ENCODE results near the gene MRPS15. TPM values are rescaled to one million over a fixed set of nuclear protein-coding genes. Genes with fewer than 3 reads are reported as not detected.
A peak's percentile ranks its signal among the peaks of the same experiment; 100 is the strongest.

The MRPS15 gene
- total and polyA plus RNA-seq, 4 experiments from 2014 or later: 32.5 to 86.0 (median 50.7) TPM

GRCh38 chr1:36450270-36450918, 13.8 kb downstream of the MRPS15 start, which contains the start of gene OSCP1:
OSCP1 (minus strand) TSS chr1:36450451; CDS start chr1:36450369, 82 bp downstream.
- H3K4me3 ChIP-seq (ENCODE audit: low read length in 2 of 2): peak within 1 kb of the TSS; percentile 42 to 91
- Mint-ChIP-seq H3K36me3 (peaks cover 8 to 15% of the 10 kb centered on the region in 2 donors), H3K4me1 (peaks cover 13 to 25% (median 16%) of the 10 kb centered on the region in 4 donors), H3K4me3 (peak within 1 kb of the TSS; percentile 89 to 98 (median 93)), H3K27ac (peak within 1 kb of the TSS; percentile 96 to 99 (median 98)), H3K27me3 (no peaks in the 10 kb centered on the region), H3K9me3 (no peaks in the 10 kb centered on the region)
- H3K36me3 ChIP-seq (ENCODE audit: insufficient read depth, low read length): peaks cover 3% of the 10 kb centered on the region
- CTCF ChIA-PET (ENCODE audit: partially characterized antibody): interaction anchor here (1.2 to 1.6 kb wide), 2 partner anchors 10 to 108 kb away, joined by 3 to 4 read pairs; no protein-coding TSS in a partner anchor
- H3K27ac ChIP-seq (ENCODE audit: low read depth, low read length): peak within 1 kb of the TSS; percentile 88
- no peaks in the 10 kb centered on the region for H3K27me3 ChIP-seq (ENCODE audit: insufficient read depth, low read length)
- H3K9me3 ChIP-seq (ENCODE audit: control insufficient read depth in 1 of 2, low read length in 2 of 2): no peaks in the 10 kb centered on the region
- DNase-seq: peak; percentile 82 to 88 (median 85)
- POLR2A ChIA-PET (ENCODE audit: partially characterized antibody): interaction anchor here (0.6 to 3.5 kb wide), 10 partner anchors 13 to 249 kb away, joined by 3 to 51 read pairs (median 4); partner anchors contain the start of genes LSM10, MRPS15, SH3D21 and THRAP3
- H3K4me1 ChIP-seq (ENCODE audit: insufficient read depth, low read length): peaks cover 12% of the 10 kb centered on the region
- intact Hi-C loops (cut with micrococcal nuclease): loop anchor here (1.0 kb wide), 1 partner anchor 14 kb away; the partner anchor contains the start of gene MRPS15

GRCh38 chr1:36448530-36449056, 15.6 kb downstream of the MRPS15 start:
- no peaks in the 10 kb centered on the region for H3K27me3 ChIP-seq (ENCODE audit: insufficient read depth, low read length)
- peaks cover 12% of the 10 kb centered on the region for H3K4me1 ChIP-seq (ENCODE audit: insufficient read depth, low read length)
- intact Hi-C loops (cut with micrococcal nuclease): no loop called here
- peak overlapping the region in 3 of 7 donors; percentile 9 to 96 (median 47) for H3K27ac Mint-ChIP-seq
- POLR2A ChIA-PET (ENCODE audit: partially characterized antibody): no interaction called here
- H3K36me3 Mint-ChIP-seq: peaks cover 0 to 5% of the 10 kb centered on the region in 2 donors
- H3K4me3 ChIP-seq (ENCODE audit: low read length in 2 of 2): no peak overlapping the region
- CTCF ChIA-PET (ENCODE audit: partially characterized antibody): no interaction called here
- no peaks in the 10 kb centered on the region for H3K9me3 Mint-ChIP-seq
- H3K27ac ChIP-seq (ENCODE audit: low read depth, low read length): no peak overlapping the region
- H3K27me3 Mint-ChIP-seq: no peaks in the 10 kb centered on the region
- peak overlapping the region in 4 of 8 donors; percentile 10 to 42 (median 34) for H3K4me3 Mint-ChIP-seq
- H3K4me1 Mint-ChIP-seq: peaks cover 13 to 25% (median 16%) of the 10 kb centered on the region in 4 donors
- DNase-seq: no peak
- no peaks in the 10 kb centered on the region for H3K9me3 ChIP-seq (ENCODE audit: control insufficient read depth in 1 of 2, low read length in 2 of 2)
- H3K36me3 ChIP-seq (ENCODE audit: insufficient read depth, low read length): no peaks in the 10 kb centered on the region

- ChIA-PET CTCF (ENCODE audit: partially characterized antibody) (no interaction called here), POLR2A (ENCODE audit: partially characterized antibody) (no interaction called here)
- no peak overlapping the region for H3K4me3 Mint-ChIP-seq
Observed at GRCh38 chr1:36447450-36447849, 16.7 kb downstream of the MRPS15 start.

GRCh38 chr1:36446746-36447145, 17.4 kb downstream of the MRPS15 start:
- intact Hi-C loops (cut with micrococcal nuclease): no loop called here
- no peak overlapping the region for H3K4me3 Mint-ChIP-seq
- POLR2A ChIA-PET (ENCODE audit: partially characterized antibody): no interaction called here
- no peaks in the 10 kb centered on the region for H3K9me3 Mint-ChIP-seq
- no peaks in the 10 kb centered on the region for H3K27me3 ChIP-seq (ENCODE audit: insufficient read depth, low read length)
- H3K36me3 Mint-ChIP-seq: peaks cover 0 to 3% of the 10 kb centered on the region in 2 donors
- H3K4me1 ChIP-seq (ENCODE audit: insufficient read depth, low read length): peaks cover 12% of the 10 kb centered on the region
- no peaks in the 10 kb centered on the region for H3K9me3 ChIP-seq (ENCODE audit: control insufficient read depth in 1 of 2, low read length in 2 of 2)
- H3K4me3 ChIP-seq (ENCODE audit: low read length in 2 of 2): no peak overlapping the region
- H3K4me1 Mint-ChIP-seq: peaks cover 11 to 19% (median 12%) of the 10 kb centered on the region in 4 donors
- H3K27me3 Mint-ChIP-seq: no peaks in the 10 kb centered on the region
- no peak for DNase-seq
- H3K36me3 ChIP-seq (ENCODE audit: insufficient read depth, low read length): no peaks in the 10 kb centered on the region
- CTCF ChIA-PET (ENCODE audit: partially characterized antibody): no interaction called here
- H3K27ac ChIP-seq (ENCODE audit: low read depth, low read length): no peak overlapping the region
- H3K27ac Mint-ChIP-seq: no peak overlapping the region

More at GRCh38 chr1:36447450-36447849, 16.7 kb downstream of the MRPS15 start:
- intact Hi-C loops (cut with micrococcal nuclease): no loop called here
- Histone ChIP-seq H3K4me3 (ENCODE audit: low read length in 2 of 2) (no peak overlapping the region), H3K27ac (ENCODE audit: low read depth, low read length) (no peak overlapping the region), H3K4me1 (ENCODE audit: insufficient read depth, low read length) (peaks cover 12% of the 10 kb centered on the region), H3K36me3 (ENCODE audit: insufficient read depth, low read length) (no peaks in the 10 kb centered on the region), H3K27me3 (ENCODE audit: insufficient read depth, low read length) (no peaks in the 10 kb centered on the region), H3K9me3 (ENCODE audit: control insufficient read depth in 1 of 2, low read length in 2 of 2) (no peaks in the 10 kb centered on the region)
- Mint-ChIP-seq H3K36me3 (peaks cover 0 to 3% of the 10 kb centered on the region in 2 donors), H3K9me3 (no peaks in the 10 kb centered on the region), H3K27ac (no peak overlapping the region), H3K27me3 (no peaks in the 10 kb centered on the region), H3K4me1 (peaks cover 11 to 22% (median 14%) of the 10 kb centered on the region in 4 donors)
- no peak for DNase-seq

- no peak overlapping the region for H3K4me3 Mint-ChIP-seq
- ChIA-PET CTCF (ENCODE audit: partially characterized antibody) (no interaction called here), POLR2A (ENCODE audit: partially characterized antibody) (no interaction called here)
- H3K9me3 ChIP-seq (ENCODE audit: control insufficient read depth in 1 of 2, low read length in 2 of 2): no peaks in the 10 kb centered on the region
- H3K27me3 ChIP-seq (ENCODE audit: insufficient read depth, low read length): no peaks in the 10 kb centered on the region
- intact Hi-C loops (cut with micrococcal nuclease): no loop called here
- H3K4me1 ChIP-seq (ENCODE audit: insufficient read depth, low read length): peaks cover 12% of the 10 kb centered on the region
- no peak for DNase-seq
- H3K27me3 Mint-ChIP-seq: no peaks in the 10 kb centered on the region
- H3K36me3 Mint-ChIP-seq: peaks cover 0 to 3% of the 10 kb centered on the region in 2 donors
- H3K27ac Mint-ChIP-seq: no peak overlapping the region
- no peak overlapping the region for H3K4me3 ChIP-seq (ENCODE audit: low read length in 2 of 2)
- no peaks in the 10 kb centered on the region for H3K9me3 Mint-ChIP-seq
- H3K4me1 Mint-ChIP-seq: peaks cover 7 to 14% (median 8%) of the 10 kb centered on the region in 4 donors
- no peaks in the 10 kb centered on the region for H3K36me3 ChIP-seq (ENCODE audit: insufficient read depth, low read length)
- no peak overlapping the region for H3K27ac ChIP-seq (ENCODE audit: low read depth, low read length)
Observed at GRCh38 chr1:36446271-36446670, 17.9 kb downstream of the MRPS15 start.

- Mint-ChIP-seq H3K4me3 (no peak overlapping the region), H3K4me1 (no peaks in the 10 kb centered on the region), H3K27me3 (no peaks in the 10 kb centered on the region), H3K9me3 (no peaks in the 10 kb centered on the region), H3K27ac (no peak overlapping the region), H3K36me3 (no peaks in the 10 kb centered on the region)
- Histone ChIP-seq H3K27me3 (ENCODE audit: insufficient read depth, low read length) (no peaks in the 10 kb centered on the region), H3K4me3 (ENCODE audit: low read length in 2 of 2) (no peak overlapping the region), H3K9me3 (ENCODE audit: control insufficient read depth in 1 of 2, low read length in 2 of 2) (no peaks in the 10 kb centered on the region), H3K4me1 (ENCODE audit: insufficient read depth, low read length) (no peaks in the 10 kb centered on the region), H3K36me3 (ENCODE audit: insufficient read depth, low read length) (no peaks in the 10 kb centered on the region), H3K27ac (ENCODE audit: low read depth, low read length) (no peak overlapping the region)
- POLR2A ChIA-PET (ENCODE audit: partially characterized antibody): no interaction called here
- CTCF ChIA-PET (ENCODE audit: partially characterized antibody): no interaction called here
- intact Hi-C loops (cut with micrococcal nuclease): no loop called here
- DNase-seq: no peak
Observed at GRCh38 chr1:36443297-36443696, 20.9 kb downstream of the MRPS15 start.

GRCh38 chr1:36442337-36442736, 21.8 kb downstream of the MRPS15 start:
- no peak for DNase-seq
- no peaks in the 10 kb centered on the region for H3K27me3 Mint-ChIP-seq
- no peaks in the 10 kb centered on the region for H3K36me3 Mint-ChIP-seq
- no peaks in the 10 kb centered on the region for H3K9me3 ChIP-seq (ENCODE audit: control insufficient read depth in 1 of 2, low read length in 2 of 2)
- no peaks in the 10 kb centered on the region for H3K4me1 ChIP-seq (ENCODE audit: insufficient read depth, low read length)
- no peaks in the 10 kb centered on the region for H3K36me3 ChIP-seq (ENCODE audit: insufficient read depth, low read length)
- H3K27ac ChIP-seq (ENCODE audit: low read depth, low read length): no peak overlapping the region
- intact Hi-C loops (cut with micrococcal nuclease): no loop called here
- no peak overlapping the region for H3K27ac Mint-ChIP-seq
- H3K4me3 ChIP-seq (ENCODE audit: low read length in 2 of 2): no peak overlapping the region
- POLR2A ChIA-PET (ENCODE audit: partially characterized antibody): no interaction called here
- H3K4me3 Mint-ChIP-seq: no peak overlapping the region
- H3K4me1 Mint-ChIP-seq: no peaks in the 10 kb centered on the region
- H3K9me3 Mint-ChIP-seq: no peaks in the 10 kb centered on the region
- H3K27me3 ChIP-seq (ENCODE audit: insufficient read depth, low read length): no peaks in the 10 kb centered on the region
- CTCF ChIA-PET (ENCODE audit: partially characterized antibody): interaction anchor here (0.7 to 1.1 kb wide), 2 partner anchors 40 to 73 kb away, joined by 3 read pairs; no protein-coding TSS in a partner anchor

All from CD4-positive, alpha-beta memory T cell (primary cell).